HCT116 (cell line): ENCODE measurements around the gene FCER1G. TPM values are rescaled to one million over a fixed set of nuclear protein-coding genes. Genes with fewer than 3 reads are reported as not detected.
"Not testable (repeated sequence)": the region's sequence is repeated elsewhere in the genome, so short reads cannot be mapped to it uniquely, and the experiment has no call there.

Experiments
- ATAC-seq: fragments of 200-7000 bp; cut with Tn5 transposase; 2 replicates; pipeline ENCODE4 v1.9.1; 2020; ENCODE audit warnings: mild to moderate bottlenecking, moderate library complexity
- BruUV-seq: library from RNA; stranded (reverse); fragments of 400-500 nt; replicated peaks from 2 replicates; lab custom pipeline; 2021; lab: Mats Ljungman, UMichigan
- CTCF ChIA-PET: fragments of 300-600 bp; sonication (Branson Sonifier 250); formaldehyde crosslinking; loops from one replicate; lab custom pipeline; 2021; ENCODE audit warnings: antibody characterized with exemption; lab: Charles Lee
- POLR2A ChIA-PET: fragments of 300-600, 350-600 bp; sonication (Branson Sonifier 250); formaldehyde crosslinking; loops from one replicate; lab custom pipeline; 2021; ENCODE audit warnings: antibody characterized with exemption; lab: Charles Lee
- RAD21 ChIA-PET, 2 experiments: fragments of 300-600 bp; sonication (Branson Sonifier 250); formaldehyde crosslinking; loops; one replicate each; lab custom pipeline; 2023; ENCODE audit warnings: low total read pairs in 2 of 2; ENCODE audit not compliant: uncharacterized antibody in 2 of 2, unreplicated experiment in 2 of 2, low non-redundant PET in 1 of 2; lab: Charles Lee
- DNase-seq: peaks from one replicate; pipeline ENCODE4 v3.0.0-alpha.2; 2010; ENCODE audit warnings: low read depth, low spot score
- H2AFZ ChIP-seq: fragments of 200-600 bp; shearing (Covaris generic), sonication (generic); 2 replicates; pipeline ENCODE4 v1.6.1; 2017; ENCODE audit warnings: low read depth, mixed run types, mixed read lengths, antibody characterized with exemption, low read length; ENCODE audit not compliant: poor library complexity, severe bottlenecking
- H3K27ac ChIP-seq: 2 replicates; pipeline ENCODE4 v1.5.1; 2012; ENCODE audit warnings: low read depth, low read length
- H3K27me3 ChIP-seq: fragments of 200-600 bp; sonication (generic); 2 replicates; pipeline ENCODE4 v1.6.1; 2016; ENCODE audit warnings: mixed run types, low read length, mixed read lengths; ENCODE audit not compliant: insufficient read depth
- H3K36me3 ChIP-seq, 2 experiments: fragments of 200-500 bp in 1 of 2; fragments of 200-600 bp in 1 of 2; sonication (Bioruptor generic) in 1 of 2; sonication (generic) in 1 of 2; 2 replicates each; pipeline versions ENCODE4 v1.5.1 to v1.6.1; 2014 to 2016; ENCODE audit warnings: low read length in 2 of 2, inconsistent platforms in 1 of 2, mixed read lengths in 1 of 2, mixed run types in 1 of 2; ENCODE audit not compliant: insufficient read depth in 2 of 2, control insufficient read depth in 1 of 2
- H3K4me1 ChIP-seq, 2 experiments: fragments of 200-600 bp in 1 of 2; sonication (generic) in 1 of 2; 2 replicates each; pipeline versions ENCODE4 v1.5.1 to v1.6.1; 2012 to 2017; ENCODE audit warnings: low read length in 2 of 2, inconsistent platforms in 1 of 2, mild to moderate bottlenecking in 1 of 2, mixed read lengths in 1 of 2, mixed run types in 1 of 2, moderate library complexity in 1 of 2; ENCODE audit not compliant: insufficient read depth in 2 of 2, control insufficient read depth in 1 of 2
- H3K4me2 ChIP-seq: fragments of 200-600 bp; sonication (generic); 2 replicates; pipeline ENCODE4 v1.6.1; 2017; ENCODE audit warnings: mixed run types, low read length, mixed read lengths
- H3K4me3 ChIP-seq, 2 experiments: fragments of 200-600 bp in 1 of 2; sonication (generic) in 1 of 2; replicated peaks in 1 of 2; 2 replicates each; pipeline ENCODE4 v1.5.1; 2011 to 2016; ENCODE audit warnings: low read length in 2 of 2, control low read depth in 1 of 2, low read depth in 1 of 2, mild to moderate bottlenecking in 1 of 2, mixed read lengths in 1 of 2, mixed run types in 1 of 2
- H3K79me2 ChIP-seq: fragments of 200-600 bp; sonication (generic); 2 replicates; pipeline ENCODE4 v1.6.1; 2017; ENCODE audit warnings: mild to moderate bottlenecking, mixed run types, low read length, moderate library complexity, mixed read lengths; ENCODE audit not compliant: insufficient read depth
- H3K9ac ChIP-seq: fragments of 200-600 bp; sonication (generic); 2 replicates; pipeline ENCODE4 v1.6.1; 2016; ENCODE audit warnings: low read length, mixed read lengths
- H3K9me2 ChIP-seq: fragments of 200-600 bp; sonication (generic), shearing (Covaris generic); 2 replicates; pipeline ENCODE4 v1.6.1; 2017; ENCODE audit warnings: mixed run types, mild to moderate bottlenecking, moderate library complexity; ENCODE audit not compliant: insufficient read depth
- H3K9me3 ChIP-seq, 2 experiments: fragments of 200-500 bp in 1 of 2; fragments of 200-600 bp in 1 of 2; sonication (Bioruptor generic) in 1 of 2; sonication (generic) in 1 of 2; 2 replicates each; pipeline ENCODE4 v1.6.1; 2014 to 2017; ENCODE audit warnings: low read length in 2 of 2, mixed read lengths in 2 of 2, inconsistent platforms in 1 of 2, low read depth in 1 of 2, mild to moderate bottlenecking in 1 of 2, mixed run types in 1 of 2, moderate library complexity in 1 of 2; ENCODE audit not compliant: control insufficient read depth in 1 of 2, insufficient read depth in 1 of 2
- H4K20me1 ChIP-seq: fragments of 200-600 bp; sonication (generic), shearing (Covaris generic); 2 replicates; pipeline ENCODE4 v1.6.1; 2017; ENCODE audit warnings: mixed run types, mild to moderate bottlenecking, moderate library complexity; ENCODE audit not compliant: insufficient read depth
- EGR1 ChIP-seq: IDR thresholded peaks from 2 replicates; pipeline ENCODE4 v1.6.1; 2012; ENCODE audit warnings: low read depth
- ELF1 ChIP-seq: IDR thresholded peaks from 2 replicates; pipeline ENCODE4 v1.6.1; 2012; ENCODE audit warnings: low read depth, borderline replicate concordance
- JUND ChIP-seq: IDR thresholded peaks from 2 replicates; pipeline ENCODE4 v1.6.1; 2012
- RAD21 ChIP-seq: IDR thresholded peaks from 2 replicates; pipeline ENCODE4 v1.6.1; 2012; ENCODE audit warnings: low read depth, mild to moderate bottlenecking
- TCF7L2 ChIP-seq: IDR thresholded peaks from 2 replicates; pipeline ENCODE4 v1.7.0; 2011; ENCODE audit warnings: borderline replicate concordance, inconsistent platforms; ENCODE audit not compliant: insufficient read depth, insufficient read length; ENCODE audit errors: extremely low read depth
- YY1 ChIP-seq: IDR thresholded peaks from 2 replicates; pipeline ENCODE4 v1.6.1; 2011; ENCODE audit warnings: low read length, low read depth, moderate library complexity, mild to moderate bottlenecking; ENCODE audit not compliant: insufficient replicate concordance; ENCODE audit errors: extremely low read depth
- intact Hi-C: fragments of 100-400 bp; cut with micrococcal nuclease; formaldehyde crosslinking; loops from 2 replicates; pipeline ENCODE4 v1.10.0; 2022
- total RNA-seq: library from RNA; stranded (reverse); gene quantifications from one replicate; pipeline ENCODE4 v1.2.1, GENCODE V29; 2021; ENCODE audit not compliant: unreplicated experiment

FCER1G gene
- total RNA-seq, 1 experiment from 2014 or later = 0.86 TPM

DNA sequence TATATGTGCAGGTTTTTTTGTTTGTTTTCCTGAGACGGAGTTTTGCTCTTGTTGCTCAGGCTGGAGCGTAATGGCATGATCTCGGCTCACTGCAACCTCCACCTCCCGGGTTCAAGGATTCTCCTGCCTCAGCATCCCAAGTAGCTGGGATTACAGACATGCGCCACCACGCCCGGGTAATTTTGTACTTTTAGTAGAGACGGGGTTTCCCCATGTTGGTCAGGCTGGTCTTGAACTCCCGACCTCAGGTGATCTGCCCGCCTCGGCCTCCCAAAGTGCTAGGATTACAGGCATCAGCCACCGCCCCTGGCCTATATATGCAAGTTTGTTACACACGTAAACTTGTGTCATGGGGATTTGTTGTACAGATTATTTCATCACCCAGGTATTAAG, 9.6 kb downstream of the FCER1G start:
- H3K79me2 ChIP-seq, H4K20me1 ChIP-seq, H3K27me3 ChIP-seq, BruUV-seq, H2AFZ ChIP-seq, H3K4me2 ChIP-seq, H3K4me3 ChIP-seq, DNase-seq, CTCF ChIA-PET, RAD21 ChIA-PET, ATAC-seq, H3K9ac ChIP-seq, H3K9me3 ChIP-seq, intact Hi-C loops, H3K9me2 ChIP-seq: not testable (repeated sequence)
- POLR2A ChIA-PET = interaction anchor here (1.5 kb wide), 1 partner anchor 82 kb away, joined by 9 read pairs; no protein-coding TSS in a partner anchor
- H3K4me1 ChIP-seq = peaks cover 14 to 24% of the 10 kb centered on the region in 2 experiments; a peak in 3 of 4 replicates
- peak overlapping the region; percentile 52; the same call in 1 of the 2 replicates for H3K27ac ChIP-seq
- H3K36me3 ChIP-seq = peaks cover 4 to 17% of the 10 kb centered on the region in 2 experiments

DNA sequence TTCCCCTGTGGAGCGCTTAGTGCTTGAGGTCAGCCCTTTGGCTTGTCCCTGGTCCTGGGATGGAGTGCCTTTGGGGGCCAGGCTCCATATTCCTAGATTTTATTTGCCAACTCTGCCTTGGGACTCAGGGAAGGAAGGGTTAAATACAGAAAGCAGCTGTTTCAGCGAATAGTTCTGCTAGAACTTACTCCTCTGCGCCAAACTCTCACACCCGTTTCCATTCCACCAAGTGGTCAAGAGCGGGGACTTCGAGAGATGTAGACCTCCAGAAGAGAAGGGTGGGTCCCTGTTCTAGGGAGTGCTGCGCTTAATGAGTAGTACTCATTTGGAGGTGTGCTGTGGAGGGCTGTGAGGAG, 10.1 kb downstream of the FCER1G start:
- H3K9me3 ChIP-seq = no peaks in the 10 kb centered on the region
- no peaks in the 10 kb centered on the region for H4K20me1 ChIP-seq
- H3K9ac ChIP-seq = no peak overlapping the region
- TF ChIP-seq EGR1 (no peak), YY1 (no peak), TCF7L2 (no peak), JUND (no peak), RAD21 (no peak), ELF1 (no peak)
- peak overlapping the region; percentile 48 for H2AFZ ChIP-seq
- peaks cover 14 to 24% of the 10 kb centered on the region in 2 experiments; a peak in 3 of 4 replicates for H3K4me1 ChIP-seq
- peak; percentile 21 for ATAC-seq
- H3K9me2 ChIP-seq = no peaks in the 10 kb centered on the region
- ChIA-PET CTCF (interaction anchor here (0.7 to 3.1 kb wide), 25 partner anchors 9 to 544 kb away, joined by 3 to 46 read pairs (median 6); partner anchors contain the start of genes CFAP126, DEDD, NDUFS2 and NR1I3), RAD21 (interaction anchor here (0.7 to 1.2 kb wide), 4 partner anchors 8 to 67 kb away, joined by 3 to 7 read pairs (median 3); no protein-coding TSS in a partner anchor), POLR2A (interaction anchor here (0.8 to 1.5 kb wide), 7 partner anchors 9 to 164 kb away, joined by 3 to 9 read pairs (median 7); partner anchors contain the start of genes NDUFS2 and PPOX)
- H3K27ac ChIP-seq = peak overlapping the region; percentile 52
- no peak overlapping the region for H3K4me3 ChIP-seq
- intact Hi-C loops = no loop called here
- no peak for DNase-seq
- no peaks in the 10 kb centered on the region for H3K27me3 ChIP-seq
- no peaks in the 10 kb centered on the region for H3K79me2 ChIP-seq
- peaks cover 4 to 17% of the 10 kb centered on the region in 2 experiments for H3K36me3 ChIP-seq
- no TSS peak for BruUV-seq
- H3K4me2 ChIP-seq = peak overlapping the region; percentile 34
